Adrenal gland (tissue), 12 donors: ENCODE data around the gene AGO1. TPM values are rescaled to one million over a fixed set of nuclear protein-coding genes. Genes with fewer than 3 reads are reported as not detected.

Experiments
- DNase-seq, 7 donors: peaks; one replicate each; pipeline ENCODE4 v3.0.0-alpha.2; 2019 to 2020
- H3K27ac ChIP-seq, 5 donors: fragments of 200-600 bp; sonication (generic) in 4 of 5; 1 replicate in 3 of 5; 2 replicates in 2 of 5; pipeline versions ENCODE4 v1.5.1 to v1.8.0; 2016 to 2020; ENCODE audit warnings: mild to moderate bottlenecking in 1 of 5
- H3K27me3 ChIP-seq: fragments of 200-600 bp; 2 replicates; pipeline ENCODE4 v1.8.0; 2021
- H3K36me3 ChIP-seq, 2 donors: fragments of 200-600 bp; replicated peaks in 1 of 2; 1 replicate in 1 of 2; 2 replicates in 1 of 2; pipeline versions ENCODE4 v1.5.1 to v1.8.0; 2018 to 2022
- H3K4me1 ChIP-seq, 2 donors: fragments of 200-600 bp; replicated peaks in 1 of 2; 1 replicate in 1 of 2; 2 replicates in 1 of 2; pipeline versions ENCODE4 v1.5.1 to v1.8.0; 2018 to 2021
- H3K4me3 ChIP-seq, 4 donors: fragments of 200-600 bp; sonication (generic) in 3 of 4; one replicate each; pipeline ENCODE4 v1.5.1; 2016 to 2018
- H3K9me3 ChIP-seq, 3 donors: fragments of 200-600 bp; sonication (generic) in 1 of 3; replicated peaks in 1 of 3; 1 replicate in 2 of 3; 2 replicates in 1 of 3; pipeline versions ENCODE4 v1.5.1 to v1.8.0; 2016 to 2021
- POLR2A ChIP-seq, 2 donors: fragments of 450-650 bp; IDR thresholded peaks; one replicate each; pipeline ENCODE4 v1.6.1; 2017; ENCODE audit warnings: antibody characterized with exemption in 2 of 2, mild to moderate bottlenecking in 2 of 2, moderate library complexity in 1 of 2
- WGBS, 4 donors: extraction: QIAGEN DNeasy Blood & Tissue Kit in 2 of 4; methylation state at CpG; one replicate each; pipeline versions ENCODE4 v1.1.5 to v1.1.7; 2013 to 2017; 5-methylcytosine and 5-hydroxymethylcytosine counted together
- intact Hi-C, 2 donors: fragments of 100-400 bp; cut with DNase I; formaldehyde crosslinking; loops; one replicate each; pipeline versions ENCODE4 v1.14.1 to v1.15.0; 2022 to 2023
- polyA plus RNA-seq, 3 donors: library from polyadenylated mRNA; stranded (reverse); fragments of 200-250 nt in 2 of 3; fragments of 350-450 nt in 1 of 3; fragmentation: Illumina TruSeq in 1 of 3; extraction: RNeasy Lipid Tissue Mini Kit (QIAGEN cat#74804) in 1 of 3; gene quantifications; one replicate each; pipeline ENCODE4 v1.2.3, GENCODE V29; 2013 to 2014
- total RNA-seq, 9 donors: library from RNA; depleted of rRNA in 4 of 9; stranded (reverse); fragments of >200 nt in 4 of 9; fragments of 120-200 nt in 1 of 9; fragmentation: NEBNext Ultra II Directional in 1 of 9; extraction: Animal tissue kit (Norgen Biotek cat#: 25700) in 1 of 9; gene quantifications; one replicate each; pipeline versions ENCODE4 v1.1.0 to v1.2.4, GENCODE V29; 2013 to 2023
- TF ChIP-seq, protein P1 (sequence below), 6 experiments: fragments of 450-650 bp in 4 of 6; fragments of 200-600 bp in 2 of 6; sonication (generic) in 1 of 6; IDR thresholded peaks; 1 replicate in 5 of 6; 2 replicates in 1 of 6; pipeline versions ENCODE4 v1.5.1 to v1.8.0; 2016 to 2021; ENCODE audit warnings: antibody characterized with exemption in 6 of 6, mild to moderate bottlenecking in 2 of 6, moderate library complexity in 1 of 6
- donor health status: healthy with polysubstance abuse.
- donor health status: Bipolar disorder and iron deficiency.
- donor health status: DM: yes; HTN: yes; CAD: no.
- donor health status: DM: no; HTN: no; CAD: no.
- donor health status: DM: no; HTN: no; CAD: no.
- donor health status: DM: yes; HTN: yes; CAD: no.

The AGO1 gene
- total and polyA plus RNA-seq, 12 donors, result 4.5 to 51.1 (median 33.8) TPM

DNA sequence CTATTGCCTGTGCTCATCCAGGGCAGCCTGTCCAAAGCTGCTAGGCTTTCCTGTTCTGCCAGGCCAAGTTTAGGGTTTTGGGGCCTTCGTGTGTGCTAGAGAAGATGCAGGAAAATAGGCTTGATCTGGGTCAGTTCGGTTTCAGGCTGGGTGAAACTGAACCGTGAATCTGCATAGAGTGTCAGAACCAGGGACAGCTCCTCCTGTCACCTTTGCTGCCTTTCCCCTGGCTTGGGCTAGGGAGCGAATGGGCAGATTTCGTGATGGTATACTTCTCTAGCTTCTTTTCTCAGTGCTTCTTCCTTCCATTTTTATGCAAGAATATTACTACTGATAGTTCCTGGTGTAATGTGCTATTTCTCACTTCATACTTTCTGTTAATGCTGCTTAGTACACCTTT is 6.0 kb upstream of the AGO1 start:
- Histone ChIP-seq H3K27me3 (no peaks in the 10 kb centered on the region), H3K9me3 (no peaks in the 10 kb centered on the region), H3K36me3 (no peaks in the 10 kb centered on the region), H3K27ac (no peak overlapping the region), H3K4me3 (no peak overlapping the region), H3K4me1 (no peaks in the 10 kb centered on the region)
- intact Hi-C loops, result no loop called here
- TF ChIP-seq, protein P1, sequence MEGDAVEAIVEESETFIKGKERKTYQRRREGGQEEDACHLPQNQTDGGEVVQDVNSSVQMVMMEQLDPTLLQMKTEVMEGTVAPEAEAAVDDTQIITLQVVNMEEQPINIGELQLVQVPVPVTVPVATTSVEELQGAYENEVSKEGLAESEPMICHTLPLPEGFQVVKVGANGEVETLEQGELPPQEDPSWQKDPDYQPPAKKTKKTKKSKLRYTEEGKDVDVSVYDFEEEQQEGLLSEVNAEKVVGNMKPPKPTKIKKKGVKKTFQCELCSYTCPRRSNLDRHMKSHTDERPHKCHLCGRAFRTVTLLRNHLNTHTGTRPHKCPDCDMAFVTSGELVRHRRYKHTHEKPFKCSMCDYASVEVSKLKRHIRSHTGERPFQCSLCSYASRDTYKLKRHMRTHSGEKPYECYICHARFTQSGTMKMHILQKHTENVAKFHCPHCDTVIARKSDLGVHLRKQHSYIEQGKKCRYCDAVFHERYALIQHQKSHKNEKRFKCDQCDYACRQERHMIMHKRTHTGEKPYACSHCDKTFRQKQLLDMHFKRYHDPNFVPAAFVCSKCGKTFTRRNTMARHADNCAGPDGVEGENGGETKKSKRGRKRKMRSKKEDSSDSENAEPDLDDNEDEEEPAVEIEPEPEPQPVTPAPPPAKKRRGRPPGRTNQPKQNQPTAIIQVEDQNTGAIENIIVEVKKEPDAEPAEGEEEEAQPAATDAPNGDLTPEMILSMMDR (IDR thresholded peaks at IDR 0.05), result no peak
- no peak for TF ChIP-seq POLR2A (IDR thresholded peaks at IDR 0.05)
- WGBS, 4 donors, result 38 to 55% (median 54%) methylated on average over 4 to 5 of the region's 5 CpGs
- no peak for DNase-seq

DNA sequence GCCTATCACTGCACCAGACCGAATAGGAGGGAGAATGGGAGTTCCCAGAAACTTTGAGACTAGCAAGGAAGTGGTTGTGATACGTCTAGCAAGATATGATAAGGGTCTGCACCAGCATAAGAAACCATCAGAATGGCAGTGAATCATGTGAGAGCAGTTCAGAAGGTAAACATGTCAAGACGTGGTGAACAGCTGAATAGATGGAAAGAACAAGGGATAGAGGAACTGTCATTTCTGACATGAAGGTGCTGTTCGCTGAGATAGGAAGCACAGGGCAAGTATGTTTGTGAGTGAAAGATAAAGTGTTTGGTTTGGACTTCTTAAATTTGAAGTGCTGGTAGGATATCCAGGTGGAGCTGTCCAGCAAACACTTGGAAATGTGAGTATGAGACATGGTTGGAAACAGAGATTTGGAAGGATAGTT is 1.1 kb upstream of the AGO1 start:
- no peak overlapping the region for H3K27ac ChIP-seq
- intact Hi-C loops, result loop anchor here in 1 of 2 donors (10.0 kb wide), 1 partner anchor 203 kb away; the partner anchor contains the start of genes ADPRS and TEKT2
- no peaks in the 10 kb centered on the region for H3K9me3 ChIP-seq
- H3K27me3 ChIP-seq, result no peaks in the 10 kb centered on the region
- no peak overlapping the region for H3K4me3 ChIP-seq
- no peak for TF ChIP-seq POLR2A (IDR thresholded peaks at IDR 0.05)
- TF ChIP-seq, protein P1 (IDR thresholded peaks at IDR 0.05), result no peak
- 59 to 66% (median 60%) methylated on average over 4 of the region's 4 CpGs for WGBS, 4 donors
- peaks cover 0 to 28% of the 10 kb centered on the region in 2 donors for H3K4me1 ChIP-seq
- DNase-seq, result no peak
- H3K36me3 ChIP-seq, result no peaks in the 10 kb centered on the region

DNA sequence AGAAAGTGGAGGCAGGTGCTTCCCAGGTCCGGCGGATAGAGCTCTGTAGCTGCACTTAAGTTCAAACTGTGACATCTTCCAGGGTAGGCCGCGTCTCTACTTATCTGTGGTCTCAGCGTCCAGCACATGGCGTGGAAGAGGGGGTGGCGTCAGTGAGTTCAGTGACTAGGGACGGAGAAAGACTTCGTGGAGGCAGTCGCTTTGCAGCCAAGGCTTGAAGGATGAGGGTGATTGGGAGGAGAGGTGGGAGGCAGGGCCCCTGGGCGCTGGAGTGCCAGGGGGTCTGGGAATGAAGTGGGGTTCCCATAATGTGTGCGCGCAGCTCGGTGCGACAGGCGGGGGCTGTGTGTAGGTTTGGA is 444 bp upstream of the AGO1 start:
- no peak for TF ChIP-seq POLR2A (IDR thresholded peaks at IDR 0.05)
- TF ChIP-seq, protein P1 (IDR thresholded peaks at IDR 0.05), result no peak
- intact Hi-C loops, result loop anchor here in 1 of 2 donors (10.0 kb wide), 1 partner anchor 202 kb away; the partner anchor contains the start of genes ADPRS and TEKT2
- H3K4me1 ChIP-seq, result peaks cover 0 to 35% of the 10 kb centered on the region in 2 donors
- DNase-seq, result peak in 2 of 7 donors; percentile 17 to 30
- peak overlapping the region in 2 of 5 donors; percentile 74 to 85 for H3K27ac ChIP-seq
- H3K27me3 ChIP-seq, result no peaks in the 10 kb centered on the region
- no peaks in the 10 kb centered on the region for H3K9me3 ChIP-seq
- WGBS, 4 donors, result 49 to 67% (median 53%) methylated on average over 13 to 16 of the region's 16 CpGs
- H3K36me3 ChIP-seq, result no peaks in the 10 kb centered on the region
- peak overlapping the region in 1 of 4 donors; percentile 97 for H3K4me3 ChIP-seq

DNA sequence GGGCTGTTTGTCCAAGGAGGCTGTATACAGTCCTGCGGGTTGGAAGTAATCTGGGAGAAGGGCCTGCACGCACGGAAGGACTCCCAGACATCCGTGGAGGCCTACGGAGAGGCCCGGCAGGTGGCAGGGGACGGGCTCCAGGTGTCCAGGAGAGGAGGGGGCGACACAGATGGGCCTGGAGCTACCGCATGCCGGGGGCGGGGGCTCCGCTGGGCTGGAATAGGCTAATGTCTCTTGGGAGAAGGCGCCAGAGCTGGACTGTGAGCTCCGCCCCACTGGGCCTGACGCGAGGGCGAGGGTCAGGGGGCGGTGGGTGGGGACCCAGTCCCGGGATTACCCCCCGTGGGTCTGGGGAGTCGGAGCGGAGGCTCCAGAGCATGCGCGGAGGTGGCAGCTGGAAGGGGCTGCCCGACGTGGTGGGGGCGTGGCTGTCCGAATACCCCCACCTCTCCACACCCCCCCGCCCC is 659 bp downstream of the AGO1 start:
- H3K27ac ChIP-seq, result peak overlapping the region; percentile 52 to 85 (median 74)
- TF ChIP-seq, protein P1 (IDR thresholded peaks at IDR 0.05), result no peak
- no peak for TF ChIP-seq POLR2A (IDR thresholded peaks at IDR 0.05)
- H3K4me3 ChIP-seq, result peak overlapping the region; percentile 74 to 97 (median 90)
- WGBS, 4 donors, result 0 to 2% (median 1%) methylated on average over 13 to 29 of the region's 29 CpGs; no CpG with 5 or more reads in 1 of the 4 donors
- H3K4me1 ChIP-seq, result peaks cover 0 to 36% of the 10 kb centered on the region in 2 donors
- intact Hi-C loops, result loop anchor here in 1 of 2 donors (10.0 kb wide), 1 partner anchor 201 kb away; the partner anchor contains the start of genes ADPRS and TEKT2
- DNase-seq, result peak; percentile 48 to 69 (median 59)
- no peaks in the 10 kb centered on the region for H3K27me3 ChIP-seq
- H3K36me3 ChIP-seq, result no peaks in the 10 kb centered on the region
- H3K9me3 ChIP-seq, result no peaks in the 10 kb centered on the region
